Sigmoid colon (tissue), 4 donors: ENCODE results near the gene MEF2B.

Experiments
- CTCF ChIP-seq, 4 experiments: fragments of 450-650 bp in 3 of 4; fragments of 200-600 bp in 1 of 4; IDR thresholded peaks; one replicate each; pipeline ENCODE4 v1.5.1; 2016 to 2019; ENCODE audit warnings: antibody characterized with exemption in 4 of 4, mild to moderate bottlenecking in 3 of 4, moderate library complexity in 2 of 4
- EP300 ChIP-seq, 4 donors: sonication (generic); formaldehyde crosslinking; IDR thresholded peaks; one replicate each; pipeline ENCODE4 v1.6.1; 2017; ENCODE audit warnings: antibody characterized with exemption in 4 of 4
- POLR2A ChIP-seq, 2 donors: fragments of 450-650 bp; IDR thresholded peaks; one replicate each; pipeline ENCODE4 v1.6.1; 2016; ENCODE audit warnings: antibody characterized with exemption in 2 of 2, mild to moderate bottlenecking in 2 of 2, moderate library complexity in 2 of 2

GRCh38 chr19:19202707-19203011, 32.6 kb upstream of the MEF2B start:
- TF ChIP-seq EP300 (IDR thresholded peaks at IDR 0.05) (no peak), CTCF (IDR thresholded peaks at IDR 0.05) (no peak), POLR2A (IDR thresholded peaks at IDR 0.05) (no peak)
